Tongue (tissue), 2 donors: ENCODE measurements around the gene POU6F2. TPM values are rescaled to one million over a fixed set of nuclear protein-coding genes. Genes with fewer than 3 reads are reported as not detected.
A peak's percentile ranks its signal among the peaks of the same experiment; 100 is the strongest.

ENCODE experiments used
- DNase-seq: peaks from one replicate; pipeline ENCODE4 v3.0.0-alpha.2; 2015
- total RNA-seq: library from RNA; depleted of rRNA; stranded (reverse); fragments of >200 nt; gene quantifications from one replicate; pipeline ENCODE4 v1.2.3, GENCODE V29; 2014

Gene POU6F2
- total RNA-seq, 1 donor from 2014 or later: not detected

- DNase-seq: no peak
Measured at GRCh38 chr7:39407723-39408122, 430.0 kb downstream of the POU6F2 start.

- no peak for DNase-seq
Measured at GRCh38 chr7:39408906-39409305, 431.2 kb downstream of the POU6F2 start.

- no peak for DNase-seq
Measured at GRCh38 chr7:39410582-39410981, 432.9 kb downstream of the POU6F2 start.

- DNase-seq: no peak
Measured at GRCh38 chr7:39413636-39414223, 436.0 kb downstream of the POU6F2 start.

- peak; percentile 74 for DNase-seq
Measured at GRCh38 chr7:39414224-39415035, 436.7 kb downstream of the POU6F2 start.

GRCh38 chr7:39415091-39415787, 437.5 kb downstream of the POU6F2 start:
- DNase-seq: peak; percentile 30

GRCh38 chr7:39416866-39417265, 439.2 kb downstream of the POU6F2 start:
- DNase-seq: no peak

GRCh38 chr7:39417642-39418041, 439.9 kb downstream of the POU6F2 start:
- no peak for DNase-seq

- DNase-seq: peak; percentile 19
Measured at GRCh38 chr7:39421251-39421650, 443.5 kb downstream of the POU6F2 start.

- peak; percentile 32 for DNase-seq
Measured at GRCh38 chr7:39421661-39422060, 444.0 kb downstream of the POU6F2 start.

- DNase-seq: no peak
Measured at GRCh38 chr7:39428221-39428620, 450.5 kb downstream of the POU6F2 start.

- DNase-seq: no peak
Measured at GRCh38 chr7:39429421-39429820, 451.7 kb downstream of the POU6F2 start.

- DNase-seq: no peak
Measured at GRCh38 chr7:39430441-39430840, 452.7 kb downstream of the POU6F2 start.

- no peak for DNase-seq
Measured at GRCh38 chr7:39430909-39431641, 453.4 kb downstream of the POU6F2 start.

GRCh38 chr7:39432368-39432767, 454.7 kb downstream of the POU6F2 start:
- DNase-seq: no peak

- no peak for DNase-seq
Measured at GRCh38 chr7:39432807-39433416, 455.2 kb downstream of the POU6F2 start.

GRCh38 chr7:39433550-39433949, 455.8 kb downstream of the POU6F2 start:
- DNase-seq: no peak

- no peak for DNase-seq
Measured at GRCh38 chr7:39434012-39434411, 456.3 kb downstream of the POU6F2 start.

GRCh38 chr7:39446546-39446945, 468.8 kb downstream of the POU6F2 start:
- no peak for DNase-seq

- peak; percentile 29 for DNase-seq
Measured at GRCh38 chr7:39451901-39452300, 474.2 kb downstream of the POU6F2 start.

GRCh38 chr7:39453743-39454355, 476.1 kb downstream of the POU6F2 start:
- peak; percentile 45 for DNase-seq
